ENCODE data around the gene WNT5A. TPM values are rescaled to one million over a fixed set of nuclear protein-coding genes. Genes with fewer than 3 reads are reported as not detected.

WNT5A gene
- total RNA-seq, 1 experiment from 2014 or later: 9.5 TPM

- Mint-ChIP-seq H3K27ac (ENCODE audit: low read depth, unreplicated experiment) (no peak overlapping the region), H3K36me3 (ENCODE audit: insufficient read depth, unreplicated experiment) (no peaks in the 10 kb centered on the region), H3K4me1 (ENCODE audit: insufficient read depth, unreplicated experiment) (peaks cover 12% of the 10 kb centered on the region), H3K9me3 (ENCODE audit: unreplicated experiment) (no peaks in the 10 kb centered on the region), H3K27me3 (ENCODE audit: insufficient read depth, unreplicated experiment) (no peaks in the 10 kb centered on the region), H3K4me3 (ENCODE audit: unreplicated experiment) (no peak overlapping the region)
- POLR2A ChIA-PET: interaction anchor here (1.5 kb wide), 1 partner anchor 197 kb away, joined by 3 read pairs; no protein-coding TSS in a partner anchor
- no peak for TF ChIP-seq CTCF (IDR thresholded peaks at IDR 0.05; ENCODE audit: unreplicated experiment)
- intact Hi-C loops (cut with micrococcal nuclease): no loop called here
- CTCF ChIA-PET: interaction anchor here (0.5 to 1.9 kb wide), 10 partner anchors 15 to 655 kb away, joined by 3 to 14 read pairs (median 4); no protein-coding TSS in a partner anchor
- no peak for DNase-seq (ENCODE audit: unreplicated experiment)
- no TSS peak for BruUV-seq (replicated peaks)
Observed at GRCh38 chr3:55523471-55523870, 36.4 kb upstream of the WNT5A start.

- no TSS peak for BruUV-seq (replicated peaks)
- no peak for DNase-seq (ENCODE audit: unreplicated experiment)
- H3K4me3 Mint-ChIP-seq (ENCODE audit: unreplicated experiment): no peak overlapping the region
- H3K4me1 Mint-ChIP-seq (ENCODE audit: insufficient read depth, unreplicated experiment): peaks cover 12% of the 10 kb centered on the region
- H3K9me3 Mint-ChIP-seq (ENCODE audit: unreplicated experiment): no peaks in the 10 kb centered on the region
- ChIA-PET CTCF (interaction anchor here (1.0 kb wide), 1 partner anchor 34 kb away, joined by 4 read pairs; the partner anchor contains the start of gene WNT5A), POLR2A (no interaction called here)
- no peaks in the 10 kb centered on the region for H3K36me3 Mint-ChIP-seq (ENCODE audit: insufficient read depth, unreplicated experiment)
- intact Hi-C loops (cut with micrococcal nuclease): no loop called here
- TF ChIP-seq CTCF (IDR thresholded peaks at IDR 0.05; ENCODE audit: unreplicated experiment): no peak
- no peaks in the 10 kb centered on the region for H3K27me3 Mint-ChIP-seq (ENCODE audit: insufficient read depth, unreplicated experiment)
- peak overlapping the region; percentile 46 for H3K27ac Mint-ChIP-seq (ENCODE audit: low read depth, unreplicated experiment)
Observed at GRCh38 chr3:55521738-55522421, 34.8 kb upstream of the WNT5A start.

- BruUV-seq (replicated peaks): no TSS peak
- CTCF ChIA-PET: interaction anchor here (0.5 to 1.0 kb wide), 3 partner anchors 34 to 651 kb away, joined by 3 to 4 read pairs (median 3); partner anchors contain the start of gene WNT5A
Observed at GRCh38 chr3:55521064-55521737, 34.1 kb upstream of the WNT5A start.

More at GRCh38 chr3:55521064-55521737, 34.1 kb upstream of the WNT5A start:
- Mint-ChIP-seq H3K9me3 (ENCODE audit: unreplicated experiment) (no peaks in the 10 kb centered on the region), H3K27ac (ENCODE audit: low read depth, unreplicated experiment) (peak overlapping the region; percentile 46), H3K27me3 (ENCODE audit: insufficient read depth, unreplicated experiment) (no peaks in the 10 kb centered on the region), H3K4me1 (ENCODE audit: insufficient read depth, unreplicated experiment) (peaks cover 12% of the 10 kb centered on the region), H3K4me3 (ENCODE audit: unreplicated experiment) (no peak overlapping the region), H3K36me3 (ENCODE audit: insufficient read depth, unreplicated experiment) (no peaks in the 10 kb centered on the region)
- no peak for DNase-seq (ENCODE audit: unreplicated experiment)
- POLR2A ChIA-PET: no interaction called here
- intact Hi-C loops (cut with micrococcal nuclease): no loop called here
- TF ChIP-seq CTCF (IDR thresholded peaks at IDR 0.05; ENCODE audit: unreplicated experiment): no peak
